ENCODE measurements around the gene ITGA1.

ITGA1 gene

GRCh38 chr5:52854949-52855348 lies 67.2 kb downstream of the ITGA1 start:
- Mint-ChIP-seq H3K9me3 (no peaks in the 10 kb centered on the region), H3K4me1 (no peaks in the 10 kb centered on the region), H3K4me3 (no peak overlapping the region), H3K27ac (no peak overlapping the region), H3K36me3 (ENCODE audit: low read depth) (no peaks in the 10 kb centered on the region), H3K27me3 (ENCODE audit: low read depth, poor library complexity) (peaks cover 7% of the 10 kb centered on the region)
- DNase-seq: no peak
- TF ChIP-seq CTCF (IDR thresholded peaks at IDR 0.05): no peak

GRCh38 chr5:52856564-52856963 lies 68.8 kb downstream of the ITGA1 start:
- no peak for DNase-seq
- Mint-ChIP-seq H3K4me1 (no peaks in the 10 kb centered on the region), H3K27me3 (ENCODE audit: low read depth, poor library complexity) (peaks cover 7% of the 10 kb centered on the region), H3K4me3 (no peak overlapping the region), H3K36me3 (ENCODE audit: low read depth) (no peaks in the 10 kb centered on the region), H3K9me3 (no peaks in the 10 kb centered on the region), H3K27ac (no peak overlapping the region)
- TF ChIP-seq CTCF (IDR thresholded peaks at IDR 0.05): no peak

GRCh38 chr5:52859628-52860027 lies 71.9 kb downstream of the ITGA1 start:
- Mint-ChIP-seq H3K4me1 (no peaks in the 10 kb centered on the region), H3K27me3 (ENCODE audit: low read depth, poor library complexity) (peaks cover 3% of the 10 kb centered on the region), H3K36me3 (ENCODE audit: low read depth) (no peaks in the 10 kb centered on the region), H3K4me3 (no peak overlapping the region), H3K9me3 (no peaks in the 10 kb centered on the region), H3K27ac (no peak overlapping the region)
- no peak for TF ChIP-seq CTCF (IDR thresholded peaks at IDR 0.05)
- DNase-seq: no peak

- no peak for TF ChIP-seq CTCF (IDR thresholded peaks at IDR 0.05)
- Mint-ChIP-seq H3K4me1 (no peaks in the 10 kb centered on the region), H3K27me3 (ENCODE audit: low read depth, poor library complexity) (peaks cover 3% of the 10 kb centered on the region), H3K9me3 (no peaks in the 10 kb centered on the region), H3K27ac (no peak overlapping the region), H3K36me3 (ENCODE audit: low read depth) (no peaks in the 10 kb centered on the region), H3K4me3 (no peak overlapping the region)
- DNase-seq: no peak
These were observed 73.7 kb downstream of the ITGA1 start for GRCh38 chr5:52861368-52861767.

- TF ChIP-seq CTCF (IDR thresholded peaks at IDR 0.05): no peak
- no peak overlapping the region for H3K4me3 Mint-ChIP-seq
- no peaks in the 10 kb centered on the region for H3K36me3 Mint-ChIP-seq (ENCODE audit: low read depth)
- peaks cover 3% of the 10 kb centered on the region for H3K27me3 Mint-ChIP-seq (ENCODE audit: low read depth, poor library complexity)
- no peaks in the 10 kb centered on the region for H3K4me1 Mint-ChIP-seq
- no peak for DNase-seq
- H3K27ac Mint-ChIP-seq: no peak overlapping the region
- no peaks in the 10 kb centered on the region for H3K9me3 Mint-ChIP-seq
These were observed 76.1 kb downstream of the ITGA1 start for GRCh38 chr5:52863715-52864290.

GRCh38 chr5:52864371-52864770 lies 76.7 kb downstream of the ITGA1 start:
- DNase-seq: no peak
- H3K4me3 Mint-ChIP-seq: no peak overlapping the region
- H3K4me1 Mint-ChIP-seq: no peaks in the 10 kb centered on the region
- peaks cover 3% of the 10 kb centered on the region for H3K27me3 Mint-ChIP-seq (ENCODE audit: low read depth, poor library complexity)
- TF ChIP-seq CTCF (IDR thresholded peaks at IDR 0.05): no peak
- no peak overlapping the region for H3K27ac Mint-ChIP-seq
- no peaks in the 10 kb centered on the region for H3K9me3 Mint-ChIP-seq
- no peaks in the 10 kb centered on the region for H3K36me3 Mint-ChIP-seq (ENCODE audit: low read depth)

All from nephron progenitor cell (in vitro differentiated cells).